Left cardiac atrium (tissue), 4 donors: Measurements from ENCODE around the gene MAP2K1. TPM values are rescaled to one million over a fixed set of nuclear protein-coding genes. Genes with fewer than 3 reads are reported as not detected.
A peak's percentile ranks its signal among the peaks of the same experiment; 100 is the strongest.
"Not testable (repeated sequence)": the region's sequence is repeated elsewhere in the genome, so short reads cannot be mapped to it uniquely, and the experiment has no call there.

Source experiments
- ATAC-seq, 2 donors: fragments of 200-7000 bp; cut with Tn5 transposase; one replicate each; pipeline ENCODE4 v1.9.1; 2020; ENCODE audit warnings: mild to moderate bottlenecking in 2 of 2, moderate library complexity in 2 of 2
- DNase-seq: peaks from one replicate; pipeline ENCODE4 v3.0.0-alpha.2; 2020
- intact Hi-C, 2 donors: fragments of 100-400 bp; cut with DNase I; formaldehyde crosslinking; loops; one replicate each; pipeline versions ENCODE4 v1.14.1 to v1.15.1; 2022 to 2023
- total RNA-seq, 2 donors: library from RNA; stranded (reverse); fragmentation: NEBNext Ultra II Directional; extraction: Animal tissue kit (Norgen Biotek cat#: 25700); gene quantifications; one replicate each; pipeline ENCODE4 v1.2.1, GENCODE V29; 2021
- donor health status: DM: no; HTN: yes; CAD: no.
- donor health status: DM: no; HTN: yes; CAD: no; lungs with severe emphysema.
- donor health status: DM: yes; HTN: yes; CAD: no.
- donor health status: Dilated cardiomyopathy.

MAP2K1 gene
- total RNA-seq, 2 donors from 2014 or later = 40.3 to 52.3 TPM

DNA sequence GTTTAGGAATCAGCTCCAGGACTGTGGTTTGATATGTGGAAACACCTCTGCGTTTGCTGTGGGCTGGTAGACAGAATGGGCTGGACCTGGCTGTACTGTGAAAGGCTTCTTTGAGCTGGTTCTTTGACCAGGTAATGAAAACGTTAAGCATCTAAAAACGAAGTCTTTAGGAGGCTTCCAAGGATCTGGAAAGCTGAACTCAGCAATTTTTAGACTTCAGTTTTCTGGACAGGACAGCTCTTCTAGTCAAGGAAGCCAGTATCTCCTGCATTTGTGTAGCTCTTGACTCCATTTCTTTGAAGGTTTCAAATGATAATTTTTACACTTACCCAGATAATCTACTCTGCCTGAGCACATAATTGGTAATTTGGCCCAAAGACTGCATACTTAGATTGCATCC lies 25.5 kb downstream of the MAP2K1 start:
- no peak for ATAC-seq
- DNase-seq = no peak
- intact Hi-C loops = no loop called here

DNA sequence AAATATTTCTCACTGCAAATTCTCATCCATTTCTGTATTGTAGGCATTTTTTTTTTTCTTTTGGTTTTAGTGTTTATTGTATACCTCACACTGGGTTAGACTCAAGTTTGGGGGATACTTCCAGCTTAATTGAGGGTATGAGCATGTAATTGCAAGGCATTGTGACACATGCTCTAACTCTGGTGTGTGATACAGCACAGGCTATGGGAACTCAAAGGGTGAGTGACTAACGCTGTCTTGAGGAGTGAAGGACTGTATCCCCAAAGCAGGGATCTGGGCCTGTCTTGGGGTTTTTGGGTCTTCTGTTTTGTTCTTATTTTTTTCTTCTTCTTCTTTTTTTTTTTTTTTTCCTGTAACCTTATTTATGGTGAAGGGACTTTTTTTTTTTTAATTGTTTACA lies 26.9 kb downstream of the MAP2K1 start:
- intact Hi-C loops = no loop called here
- no peak for ATAC-seq

GRCh38 chr15:66415360-66415759 lies 28.6 kb downstream of the MAP2K1 start:
- ATAC-seq = peak in 1 of 2 donors; percentile 38

More for the DNA sequence above, 26.9 kb downstream of the MAP2K1 start:
- DNase-seq = no peak

DNA sequence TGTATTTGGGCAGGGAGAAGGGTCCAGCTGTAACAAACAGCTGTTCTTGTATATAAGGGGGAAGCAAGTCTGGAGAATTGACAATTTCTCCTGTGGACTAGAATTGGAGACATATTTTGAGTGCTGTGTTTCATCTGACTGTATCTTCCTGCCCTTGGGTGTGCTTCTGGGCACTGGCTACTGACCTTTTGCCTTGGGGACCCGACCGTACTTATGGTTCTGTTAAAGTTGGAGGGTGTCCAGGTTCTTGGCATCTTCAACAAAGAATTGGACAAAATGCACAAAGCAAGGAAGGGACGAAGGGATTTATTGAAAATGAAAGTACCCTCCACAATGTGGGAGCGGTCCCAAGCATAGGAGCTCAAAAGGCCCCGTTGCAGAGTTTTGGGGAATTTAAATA lies 31.0 kb downstream of the MAP2K1 start:
- ATAC-seq = peak in 1 of 2 donors; percentile 8
- no peak for DNase-seq
- intact Hi-C loops = loop anchor here in 1 of 2 donors (5.0 kb wide), 1 partner anchor 50 kb away; no protein-coding TSS in a partner anchor

More at GRCh38 chr15:66415360-66415759, 28.6 kb downstream of the MAP2K1 start:
- no peak for DNase-seq
- intact Hi-C loops = loop anchor here in 1 of 2 donors (5.0 kb wide), 1 partner anchor 52 kb away; no protein-coding TSS in a partner anchor

DNA sequence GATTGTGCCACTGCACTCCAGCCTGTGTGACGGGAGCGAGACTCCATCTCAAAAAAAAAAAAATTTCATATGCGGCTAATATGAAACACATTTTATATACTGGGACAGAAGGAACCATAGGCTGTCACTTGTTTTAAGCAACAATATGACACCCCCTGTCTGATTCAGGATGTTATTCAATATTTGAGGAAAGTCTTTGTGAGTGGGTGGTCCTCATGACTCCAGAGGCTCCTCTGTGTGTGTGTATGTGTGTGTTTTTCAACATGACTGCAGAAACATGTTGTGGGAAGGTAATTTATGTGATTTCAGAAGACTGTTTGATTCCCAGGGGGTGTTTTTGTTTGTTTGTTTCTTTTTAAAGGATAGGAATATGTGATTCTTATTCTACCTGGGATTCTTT lies 32.8 kb downstream of the MAP2K1 start:
- ATAC-seq = no peak
- intact Hi-C loops = loop anchor here in 1 of 2 donors (5.0 kb wide), 1 partner anchor 48 kb away; no protein-coding TSS in a partner anchor
- no peak for DNase-seq

GRCh38 chr15:66422347-66422746 lies 35.6 kb downstream of the MAP2K1 start:
- intact Hi-C loops = no loop called here
- DNase-seq (no peak), ATAC-seq (no peak)

DNA sequence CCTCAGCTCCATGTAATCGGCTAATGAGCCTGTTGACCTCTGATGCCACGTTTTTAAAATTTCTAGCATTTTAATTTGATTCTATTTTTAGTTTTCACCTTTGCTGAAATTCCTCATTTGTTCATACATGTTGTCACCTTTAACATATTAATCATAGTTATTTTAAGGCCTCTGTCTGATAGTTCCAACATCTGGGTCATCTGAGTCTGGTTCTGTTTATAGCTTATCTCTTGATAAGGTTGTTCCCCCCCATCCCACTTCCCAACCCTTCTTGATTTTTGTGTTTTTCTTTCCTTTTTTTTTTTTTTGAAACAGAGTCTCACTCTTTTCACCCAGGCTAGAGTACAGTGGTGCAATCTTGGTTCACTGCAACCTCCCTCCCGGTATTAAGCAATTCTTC lies 36.4 kb downstream of the MAP2K1 start:
- DNase-seq = no peak
- intact Hi-C loops = no loop called here
- no peak for ATAC-seq

- ATAC-seq (no peak), DNase-seq (no peak)
- intact Hi-C loops = no loop called here
These were observed 38.4 kb downstream of the MAP2K1 start for GRCh38 chr15:66424963-66425612.

- no peak for DNase-seq
- ATAC-seq = no peak
- intact Hi-C loops = no loop called here
These were observed 39.1 kb downstream of the MAP2K1 start for GRCh38 chr15:66425837-66426236.

GRCh38 chr15:66429117-66429516 lies 42.4 kb downstream of the MAP2K1 start:
- intact Hi-C loops = no loop called here
- ATAC-seq = no peak
- DNase-seq = no peak

GRCh38 chr15:66429546-66429945 lies 42.8 kb downstream of the MAP2K1 start:
- DNase-seq = no peak
- intact Hi-C loops = no loop called here
- ATAC-seq = no peak

DNA sequence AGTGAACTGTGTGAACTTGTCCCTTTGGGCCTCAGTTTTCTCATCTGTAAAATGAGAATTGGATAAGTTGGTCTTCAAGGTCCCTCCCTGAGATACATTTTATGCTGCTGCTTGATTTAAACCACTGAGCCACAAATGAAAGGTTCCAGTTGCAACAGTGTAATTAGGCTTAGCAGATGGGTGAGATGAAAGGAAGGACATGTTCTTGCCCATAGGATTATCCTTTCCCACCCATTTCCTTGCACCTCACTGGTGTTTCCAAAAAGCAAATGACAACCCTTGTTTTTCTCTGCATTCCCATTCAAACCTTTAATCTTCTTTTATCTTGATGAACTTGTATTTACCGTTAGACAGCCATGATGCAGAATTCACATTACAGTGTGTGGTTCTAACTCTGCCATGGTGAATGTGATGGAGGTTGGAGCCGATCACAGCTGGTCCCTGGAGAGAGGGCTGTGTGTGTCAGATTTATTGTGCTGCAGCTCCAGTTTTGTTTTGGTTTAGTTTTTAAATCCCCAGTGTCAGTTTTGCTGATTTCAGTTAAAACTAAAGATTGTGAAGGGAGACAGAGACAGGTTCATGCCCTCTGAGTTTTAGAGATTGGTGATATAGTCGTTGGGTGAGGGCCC lies 44.0 kb downstream of the MAP2K1 start:
- DNase-seq (no peak), ATAC-seq (no peak)
- intact Hi-C loops = no loop called here

- ATAC-seq (no peak), DNase-seq (no peak)
- intact Hi-C loops = no loop called here
These were observed 47.0 kb downstream of the MAP2K1 start for GRCh38 chr15:66433726-66434125.

DNA sequence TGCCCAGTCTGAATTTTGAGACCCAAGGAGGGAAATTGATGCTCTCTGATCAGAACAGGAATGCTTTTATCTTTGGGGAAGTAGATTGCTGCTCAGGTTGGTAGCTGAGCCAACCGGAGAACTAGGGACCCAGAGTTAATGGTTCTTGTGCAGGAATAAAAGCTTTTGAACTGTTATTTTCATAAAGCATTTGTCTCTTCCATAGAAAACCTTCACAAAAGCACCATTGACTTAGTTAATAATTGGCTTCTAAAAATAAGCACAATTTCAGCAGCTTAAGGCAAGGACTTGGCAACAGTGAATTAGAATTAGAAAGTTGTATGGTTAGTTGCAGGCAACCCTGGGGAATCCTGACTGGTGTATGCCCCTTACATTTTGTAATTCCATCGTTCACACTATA lies 53.8 kb downstream of the MAP2K1 start:
- DNase-seq = no peak
- intact Hi-C loops = no loop called here
- no peak for ATAC-seq

- intact Hi-C loops = no loop called here
- DNase-seq (no peak), ATAC-seq (no peak)
These were observed 65.7 kb downstream of the MAP2K1 start for GRCh38 chr15:66452420-66452819.

GRCh38 chr15:66452971-66453580 lies 66.4 kb downstream of the MAP2K1 start:
- DNase-seq = no peak
- peak; percentile 27 to 61 for ATAC-seq
- intact Hi-C loops = no loop called here

DNA sequence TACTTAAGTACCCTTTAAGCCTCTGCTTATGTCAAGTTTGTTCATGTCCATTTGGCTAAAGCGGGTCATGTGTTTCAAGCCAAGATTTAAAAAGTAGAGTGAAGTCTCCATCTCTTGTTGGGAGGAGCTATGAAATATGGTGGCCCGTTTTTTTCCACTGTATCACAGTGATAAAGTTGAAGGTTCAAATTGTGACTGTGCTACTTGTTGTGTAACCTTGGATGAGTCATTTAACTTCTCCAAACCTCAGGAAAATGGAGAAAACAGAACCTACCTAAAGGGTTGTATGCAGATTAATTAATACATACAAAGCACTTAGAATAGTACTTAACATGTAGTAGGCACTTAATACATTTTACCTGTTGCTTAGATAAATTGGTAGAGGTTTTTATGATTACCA lies 67.4 kb downstream of the MAP2K1 start:
- DNase-seq (no peak), ATAC-seq (no peak)
- intact Hi-C loops = no loop called here

DNA sequence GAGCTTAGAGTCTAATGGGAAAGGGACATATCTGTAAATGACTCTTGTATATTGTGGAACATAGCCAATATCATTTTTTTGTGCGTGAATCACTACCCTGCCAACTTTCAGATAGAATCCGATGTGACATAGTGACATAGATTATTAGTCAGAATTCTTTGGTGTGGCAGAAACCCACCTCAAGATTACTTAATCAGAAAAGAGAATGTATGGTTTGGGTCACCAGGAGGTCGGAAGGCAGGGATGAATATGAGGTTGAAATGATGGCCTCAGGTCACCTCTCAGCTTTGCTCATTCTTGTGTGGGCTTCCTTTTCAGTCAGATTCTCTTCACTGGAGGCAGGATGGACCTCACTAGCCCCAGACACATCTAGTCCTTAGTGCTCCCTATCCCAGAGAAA lies 69.5 kb downstream of the MAP2K1 start:
- ATAC-seq (no peak), DNase-seq (no peak)
- intact Hi-C loops = no loop called here

DNA sequence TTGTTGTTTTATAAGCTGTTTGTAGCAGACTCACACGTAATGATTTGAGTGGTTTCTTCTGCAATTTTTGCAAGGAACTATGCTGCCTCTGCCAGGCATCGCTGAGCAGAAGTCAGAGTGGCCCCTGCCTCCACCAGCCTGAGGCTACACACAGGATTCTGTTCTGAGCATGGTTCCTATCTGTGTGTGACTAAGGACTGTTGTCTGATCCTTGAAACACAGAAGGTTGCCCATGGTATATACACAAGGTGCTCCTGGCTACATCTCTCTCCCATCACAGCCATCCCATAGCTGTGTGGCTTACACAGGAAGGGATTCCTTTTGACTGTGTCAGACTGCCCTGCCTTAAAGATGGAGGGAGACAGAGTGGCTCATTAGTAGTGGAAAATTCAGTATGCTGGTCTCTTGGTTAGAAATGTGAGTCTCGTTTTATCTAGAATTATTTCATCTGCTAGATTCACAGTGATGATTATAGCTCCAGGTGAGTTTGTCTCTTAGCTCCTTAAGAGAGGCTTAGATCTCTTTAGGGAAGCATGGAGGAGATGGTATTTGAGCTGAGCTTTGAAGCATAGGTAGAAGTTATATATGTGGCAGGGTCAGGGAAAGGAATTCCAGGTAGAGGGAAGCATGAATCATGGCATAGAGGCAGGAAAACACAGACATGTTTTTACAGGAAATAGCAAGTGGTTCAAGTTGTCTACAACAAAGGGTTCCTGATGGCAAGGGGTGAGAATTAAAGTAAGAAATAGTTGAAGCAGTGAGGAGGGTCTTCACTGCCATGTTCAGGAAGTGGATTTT lies 73.3 kb downstream of the MAP2K1 start:
- ATAC-seq (no peak), DNase-seq (no peak)
- intact Hi-C loops = no loop called here

DNA sequence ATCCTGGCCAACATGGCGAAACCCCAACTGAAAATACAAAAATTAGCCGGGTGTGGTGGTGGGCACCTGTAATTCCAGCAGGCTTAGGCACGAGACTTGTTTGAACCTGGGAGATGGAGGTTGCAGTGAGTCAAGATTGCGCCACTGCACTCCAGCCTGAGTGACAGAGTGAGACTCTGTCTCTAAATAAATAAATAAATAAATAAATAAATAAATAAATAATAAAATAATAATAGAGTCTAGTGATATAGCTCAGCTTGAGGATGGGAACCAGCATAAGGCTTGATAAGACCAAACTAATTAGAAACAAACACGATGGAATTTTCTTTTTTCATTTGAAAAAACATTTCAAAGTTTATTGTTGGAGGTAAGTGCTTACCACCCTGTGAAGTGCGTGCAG lies 74.6 kb downstream of the MAP2K1 start:
- ATAC-seq, intact Hi-C loops, DNase-seq: not testable (repeated sequence)
